OCI-LY7 (cell line): ENCODE data around the gene PDZD2. TPM values are rescaled to one million over a fixed set of nuclear protein-coding genes. Genes with fewer than 3 reads are reported as not detected.

Experiments used
- BruUV-seq: library from RNA; stranded (reverse); fragments of 400-500 nt; replicated peaks from 2 replicates; lab custom pipeline; 2021; lab: Mats Ljungman, UMichigan
- CTCF ChIA-PET: fragments of 300-600 bp; sonication (Branson Sonifier 250); formaldehyde crosslinking; loops from one replicate; lab custom pipeline; 2022; ENCODE audit warnings: antibody characterized with exemption; ENCODE audit not compliant: unreplicated experiment; lab: Charles Lee
- POLR2A ChIA-PET: fragments of 300-600 bp; sonication (Branson Sonifier 250); formaldehyde crosslinking; loops from one replicate; lab custom pipeline; 2022; ENCODE audit warnings: antibody characterized with exemption; lab: Charles Lee
- DNase-seq: peaks from one replicate; pipeline ENCODE4 v3.0.0-alpha.2; 2015; ENCODE audit warnings: low spot score
- H2AFZ ChIP-seq: fragments of 200-600 bp; sonication (generic), shearing (Covaris generic); 2 replicates; pipeline ENCODE4 v1.6.1; 2014; ENCODE audit warnings: mild to moderate bottlenecking, antibody characterized with exemption, low read length, moderate library complexity
- H3K27ac ChIP-seq: fragments of 200-600 bp; sonication (generic); 2 replicates; pipeline ENCODE4 v1.5.1; 2014; ENCODE audit warnings: mixed run types, low read depth, mild to moderate bottlenecking, moderate library complexity, low read length, inconsistent platforms; ENCODE audit not compliant: poor library complexity, severe bottlenecking
- H3K36me3 ChIP-seq: fragments of 200-600 bp; sonication (generic); 2 replicates; pipeline ENCODE4 v1.6.1; 2014; ENCODE audit warnings: mild to moderate bottlenecking, antibody characterized with exemption, low read length, moderate library complexity, mixed read lengths; ENCODE audit not compliant: insufficient read depth
- H3K4me1 ChIP-seq: fragments of 200-600 bp; sonication (generic); 2 replicates; pipeline ENCODE4 v1.5.1; 2014; ENCODE audit warnings: mild to moderate bottlenecking, low read length; ENCODE audit not compliant: insufficient read depth, poor library complexity, severe bottlenecking
- H3K4me2 ChIP-seq: fragments of 200-600 bp; sonication (generic); 2 replicates; pipeline ENCODE4 v1.6.1; 2014; ENCODE audit warnings: mild to moderate bottlenecking, low read length
- H3K4me3 ChIP-seq: fragments of 200-600 bp; sonication (generic); 2 replicates; pipeline ENCODE4 v1.5.1; 2014; ENCODE audit warnings: mild to moderate bottlenecking, low read depth, low read length; ENCODE audit not compliant: poor library complexity, severe bottlenecking
- H3K79me2 ChIP-seq: fragments of 200-600 bp; sonication (generic); 2 replicates; pipeline ENCODE4 v1.6.1; 2016; ENCODE audit warnings: low read depth, mild to moderate bottlenecking, low read length, moderate library complexity, mixed read lengths; ENCODE audit not compliant: insufficient read depth
- H3K9me2 ChIP-seq: fragments of 200-600 bp; sonication (generic); 2 replicates; pipeline ENCODE4 v1.6.1; 2016; ENCODE audit warnings: mild to moderate bottlenecking, low read length, mixed read lengths; ENCODE audit not compliant: insufficient read depth
- H3K9me3 ChIP-seq: fragments of 200-600 bp; sonication (generic); 2 replicates; pipeline ENCODE4 v1.6.1; 2014; ENCODE audit warnings: mild to moderate bottlenecking, mixed run types, low read length, mixed read lengths
- H4K20me1 ChIP-seq: fragments of 200-600 bp; sonication (generic); 2 replicates; pipeline ENCODE4 v1.6.1; 2014; ENCODE audit warnings: mild to moderate bottlenecking, antibody characterized with exemption, low read length, moderate library complexity, mixed read lengths; ENCODE audit not compliant: insufficient read depth
- CTCF ChIP-seq: fragments of 200-600 bp; sonication (generic); conservative IDR thresholded peaks from 2 replicates; pipeline ENCODE4 v1.5.1; 2014; ENCODE audit warnings: mild to moderate bottlenecking, antibody characterized with exemption, low read length, moderate library complexity, mixed read lengths
- EZH2phosphoT487 ChIP-seq: fragments of 200-600 bp; sonication (generic); IDR thresholded peaks from 2 replicates; pipeline ENCODE4 v1.6.1; 2018; ENCODE audit warnings: low read depth, borderline replicate concordance, mild to moderate bottlenecking, mixed run types, antibody characterized with exemption, low read length, moderate library complexity, mixed read lengths
- intact Hi-C: fragments of 100-400 bp; cut with micrococcal nuclease; formaldehyde crosslinking; loops from one replicate; pipeline ENCODE4 v1.10.0; 2022; ENCODE audit not compliant: unreplicated experiment
- total RNA-seq, 2 experiments: library from RNA; depleted of rRNA in 1 of 2; stranded (reverse); fragments of >200 nt in 1 of 2; shearing (Covaris generic) in 1 of 2; gene quantifications; 2 replicates each; pipeline ENCODE4 v1.2.3, GENCODE V29; 2014 to 2022

The PDZD2 gene
- total RNA-seq, 2 experiments from 2014 or later: 8.6 to 10.6 TPM

GRCh38 chr5:32144378-32145207 lies 505.7 kb downstream of the PDZD2 start:
- Histone ChIP-seq H3K9me2 (no peaks in the 10 kb centered on the region), H3K9me3 (no peaks in the 10 kb centered on the region), H3K79me2 (peaks cover 63% of the 10 kb centered on the region), H3K4me3 (no peak overlapping the region), H3K4me2 (no peak overlapping the region), H3K27ac (no peak overlapping the region), H2AFZ (no peak overlapping the region), H3K36me3 (peaks cover 62% of the 10 kb centered on the region), H3K4me1 (no peaks in the 10 kb centered on the region), H4K20me1 (peaks cover 5% of the 10 kb centered on the region; the same call in 1 of the 2 replicates)
- ChIA-PET POLR2A (interaction anchor here (0.7 to 1.6 kb wide), 3 partner anchors 9 to 243 kb away, joined by 3 to 6 read pairs (median 5); no protein-coding TSS in a partner anchor), CTCF (no interaction called here)
- DNase-seq: no peak
- BruUV-seq: no TSS peak
- intact Hi-C loops: no loop called here
- no peak for TF ChIP-seq CTCF
- no peak for TF ChIP-seq EZH2phosphoT487

GRCh38 chr5:32145378-32145777 lies 506.4 kb downstream of the PDZD2 start:
- intact Hi-C loops: no loop called here
- no peak for TF ChIP-seq EZH2phosphoT487
- TF ChIP-seq CTCF: no peak
- no peaks in the 10 kb centered on the region for H3K9me2 ChIP-seq
- H2AFZ ChIP-seq: no peak overlapping the region
- H3K9me3 ChIP-seq: no peaks in the 10 kb centered on the region
- H3K4me1 ChIP-seq: no peaks in the 10 kb centered on the region
- ChIA-PET CTCF (no interaction called here), POLR2A (interaction anchor here (1.5 kb wide), 1 partner anchor 12 kb away, joined by 4 read pairs; no protein-coding TSS in a partner anchor)
- no peak overlapping the region for H3K4me2 ChIP-seq
- no peak for DNase-seq
- H3K27ac ChIP-seq: no peak overlapping the region
- BruUV-seq: no TSS peak
- no peak overlapping the region for H3K4me3 ChIP-seq
- peaks cover 71% of the 10 kb centered on the region for H3K79me2 ChIP-seq
- peaks cover 7% of the 10 kb centered on the region; the same call in 1 of the 2 replicates for H4K20me1 ChIP-seq
- peaks cover 61% of the 10 kb centered on the region for H3K36me3 ChIP-seq

GRCh38 chr5:32147236-32147635 lies 508.3 kb downstream of the PDZD2 start:
- H4K20me1 ChIP-seq: peaks cover 12% of the 10 kb centered on the region; the same call in 1 of the 2 replicates
- no peak for TF ChIP-seq EZH2phosphoT487
- no peak for TF ChIP-seq CTCF
- CTCF ChIA-PET: no interaction called here
- no peaks in the 10 kb centered on the region for H3K9me2 ChIP-seq
- no peak overlapping the region for H3K4me3 ChIP-seq
- no peaks in the 10 kb centered on the region for H3K4me1 ChIP-seq
- no peak overlapping the region for H3K4me2 ChIP-seq
- DNase-seq: no peak
- intact Hi-C loops: no loop called here
- peaks cover 88% of the 10 kb centered on the region for H3K79me2 ChIP-seq
- no peak overlapping the region for H3K27ac ChIP-seq
- no TSS peak for BruUV-seq
- H3K9me3 ChIP-seq: no peaks in the 10 kb centered on the region
- POLR2A ChIA-PET: interaction anchor here (0.5 kb wide), 1 partner anchor 8 kb away, joined by 4 read pairs; no protein-coding TSS in a partner anchor
- H3K36me3 ChIP-seq: peaks cover 63% of the 10 kb centered on the region
- no peak overlapping the region for H2AFZ ChIP-seq
